K562 (cell line): ENCODE results near the gene ABCC1. TPM values are rescaled to one million over a fixed set of nuclear protein-coding genes. Genes with fewer than 3 reads are reported as not detected.

ENCODE experiments used
- ARID1B ChIP-seq: fragments of 450-650 bp; IDR thresholded peaks from 2 replicates; pipeline ENCODE4 v1.6.1; 2016; ENCODE audit warnings: antibody characterized with exemption, mild to moderate bottlenecking, inconsistent platforms
- ATF7 ChIP-seq: fragments of 450-650 bp; IDR thresholded peaks from 2 replicates; pipeline ENCODE4 v1.7.1; 2014; ENCODE audit warnings: mild to moderate bottlenecking, moderate library complexity
- CC2D1A ChIP-seq: fragments of 450-650 bp; IDR thresholded peaks from 2 replicates; pipeline ENCODE4 v1.6.1; 2017; ENCODE audit warnings: mild to moderate bottlenecking
- CXXC5 ChIP-seq: fragments of 250-450 bp; sonication (Bioruptor Pico); IDR thresholded peaks from 2 replicates; pipeline ENCODE4 v1.8.0; 2022; ENCODE audit warnings: inconsistent platforms, mild to moderate bottlenecking, moderate library complexity
- DACH1 ChIP-seq: fragments of 450-650 bp; IDR thresholded peaks from 2 replicates; pipeline ENCODE4 v1.6.1; 2018; ENCODE audit not compliant: partially characterized antibody
- DIDO1 ChIP-seq: fragments of 450-650 bp; IDR thresholded peaks from 2 replicates; pipeline ENCODE4 v1.6.1; 2016; ENCODE audit warnings: low read depth, missing biosample characterization, missing genetic modification characterization
- ESRRB ChIP-seq: fragments of 250-450 bp; sonication (Bioruptor Pico); IDR thresholded peaks from 2 replicates; pipeline ENCODE4 v1.5.0; 2020; ENCODE audit warnings: mild to moderate bottlenecking, moderate library complexity, borderline replicate concordance
- ETV1 ChIP-seq: fragments of 450-650 bp; conservative IDR thresholded peaks from 2 replicates; pipeline ENCODE4 v1.6.1; 2016; ENCODE audit warnings: missing genetic modification characterization, control low read depth, low read depth, missing compliant biosample characterization
- FOXA1 ChIP-seq: fragments of 450-650 bp; IDR thresholded peaks from 2 replicates; pipeline ENCODE4 v1.6.1; 2016; ENCODE audit warnings: mild to moderate bottlenecking, borderline replicate concordance
- FOXA3 ChIP-seq, 2 experiments: fragments of 450-650 bp in 1 of 2; sonication (generic) in 1 of 2; formaldehyde crosslinking; IDR thresholded peaks in 1 of 2; conservative IDR thresholded peaks in 1 of 2; 2 replicates each; pipeline versions ENCODE4 v1.4.0 to v1.8.0; 2020 to 2022; ENCODE audit warnings: mild to moderate bottlenecking in 2 of 2, missing genetic modification reagents in 1 of 2
- IRF2 ChIP-seq: sonication (generic); formaldehyde crosslinking; IDR thresholded peaks from 2 replicates; pipeline ENCODE4 v1.8.1; 2022; ENCODE audit warnings: mild to moderate bottlenecking, missing genetic modification reagents
- KAT2B ChIP-seq: IDR thresholded peaks from one replicate; pipeline ENCODE4 v1.6.1; 2012; ENCODE audit warnings: low read depth, mild to moderate bottlenecking, control low read depth, inconsistent platforms, low read length, moderate library complexity
- PCBP1 ChIP-seq: fragments of 200-400 bp; formaldehyde crosslinking; IDR thresholded peaks from 2 replicates; pipeline ENCODE4 v1.6.1; 2018; ENCODE audit warnings: mild to moderate bottlenecking, low read depth, low read length; ENCODE audit not compliant: poor library complexity, severe bottlenecking
- POLR2A ChIP-seq: fragments of 450-650 bp; conservative IDR thresholded peaks from 2 replicates; pipeline ENCODE4 v1.6.1; 2016
- POLR2G ChIP-seq: fragments of 200-400 bp; formaldehyde crosslinking; IDR thresholded peaks from 2 replicates; pipeline ENCODE4 v1.6.1; 2017; ENCODE audit warnings: low read depth, mild to moderate bottlenecking, antibody characterized with exemption, low read length, moderate library complexity
- RBBP5 ChIP-seq: fragments of 200-600 bp; sonication (generic); IDR thresholded peaks from 2 replicates; pipeline ENCODE4 v1.6.1; 2012; ENCODE audit warnings: borderline replicate concordance, mild to moderate bottlenecking, low read length, control low read depth, inconsistent platforms; ENCODE audit not compliant: insufficient read depth, poor library complexity, severe bottlenecking
- SAP30 ChIP-seq: fragments of 200-600 bp; sonication (generic); IDR thresholded peaks from 2 replicates; pipeline ENCODE4 v1.6.1; 2012; ENCODE audit warnings: borderline replicate concordance, low read depth, mild to moderate bottlenecking, moderate library complexity, low read length, control low read depth, inconsistent platforms; ENCODE audit not compliant: insufficient read depth, poor library complexity, severe bottlenecking
- SMARCA4 ChIP-seq: fragments of 450-650 bp; IDR thresholded peaks from 2 replicates; pipeline ENCODE4 v1.6.1; 2016
- SOX6 ChIP-seq: fragments of 450-650 bp; IDR thresholded peaks from 2 replicates; pipeline ENCODE4 v1.6.1; 2014; ENCODE audit warnings: mild to moderate bottlenecking
- TCF15 ChIP-seq: fragments of 250-450 bp; sonication (Bioruptor Pico); IDR thresholded peaks from 2 replicates; pipeline ENCODE4 v1.8.0; 2022; ENCODE audit warnings: moderate library complexity, mild to moderate bottlenecking, inconsistent platforms
- TSC22D4 ChIP-seq: fragments of 450-650 bp; IDR thresholded peaks from 2 replicates; pipeline ENCODE4 v1.6.1; 2016; ENCODE audit warnings: missing genetic modification characterization, missing biosample characterization, control low read depth
- ZBTB7A ChIP-seq: IDR thresholded peaks from 2 replicates; pipeline ENCODE4 v1.6.1; 2011; ENCODE audit warnings: low read depth, mild to moderate bottlenecking, low read length, moderate library complexity, borderline replicate concordance; ENCODE audit not compliant: control insufficient read depth
- ZNF644 ChIP-seq: fragments of 200-800 bp; sonication (Bioruptor generic); IDR thresholded peaks from 2 replicates; pipeline ENCODE4 v1.6.1; 2016; ENCODE audit warnings: low read depth, missing genetic modification characterization, missing compliant biosample characterization
- polyA plus RNA-seq, 8 experiments: library from polyadenylated mRNA; depleted of rRNA in 4 of 8; stranded (reverse) in 5 of 8; unstranded in 3 of 8; fragments of >200 nt; fragmentation: Nextera tagmentation in 2 of 8; fragmentation: Illumina TruSeq in 1 of 8; extraction: Ambion mirVana in 2 of 8; extraction: Trizol in 1 of 8; gene quantifications; 2 replicates each; pipeline versions ENCODE4 v1.2.1 to v1.2.3, GENCODE V29; 2011 to 2014; ENCODE audit warnings: inconsistent platforms in 1 of 8, missing spikeins in 1 of 8
- total RNA-seq, 7 experiments: library from RNA; depleted of rRNA in 6 of 7; stranded (reverse); fragments of >200 nt in 6 of 7; fragmentation: Illumina TruSeq in 2 of 7; extraction: Trizol in 2 of 7; gene quantifications; 2 replicates each; pipeline versions ENCODE4 v1.2.1 to v1.2.3, GENCODE V29; 2011 to 2021; ENCODE audit warnings: low replicate concordance in 1 of 7
- TF ChIP-seq, protein P1 (sequence below): sonication (generic); formaldehyde crosslinking; IDR thresholded peaks from 2 replicates; pipeline ENCODE4 v1.8.0; 2022; ENCODE audit warnings: mild to moderate bottlenecking, missing genetic modification reagents
- TF ChIP-seq, protein P2 (sequence below): fragments of 450-650 bp; IDR thresholded peaks from 2 replicates; pipeline ENCODE4 v1.6.1; 2016; ENCODE audit warnings: borderline replicate concordance
- TF ChIP-seq, protein P3 (sequence below): IDR thresholded peaks from 3 replicates; pipeline ENCODE4 v1.6.1; 2011; ENCODE audit warnings: borderline replicate concordance, mild to moderate bottlenecking; ENCODE audit not compliant: insufficient read length, insufficient read depth

Gene ABCC1
- total and polyA plus RNA-seq, 9 of the 15 experiments (the other 6 are each of a cell fraction or from before 2014, with no cell fraction given): 3.9 to 41.6 (median 10.0) TPM

GRCh38 chr16:16022683-16023064 lies 73.3 kb downstream of the ABCC1 start (continued):
- peak; percentile 93 for TF ChIP-seq SOX6
- TF ChIP-seq FOXA1: no peak
- peak; percentile 16; the same call in 1 of the 2 replicates for TF ChIP-seq CXXC5 (CRISPR knock-in tag)
- TF ChIP-seq PCBP1: no peak
- peak; percentile 91 for TF ChIP-seq SMARCA4
- TF ChIP-seq IRF2 (CRISPR knock-in tag): no peak
- no peak for TF ChIP-seq RBBP5
- TF ChIP-seq ZBTB7A: no peak
- no peak for TF ChIP-seq DACH1
- no peak for TF ChIP-seq POLR2G
- TF ChIP-seq, protein P1, sequence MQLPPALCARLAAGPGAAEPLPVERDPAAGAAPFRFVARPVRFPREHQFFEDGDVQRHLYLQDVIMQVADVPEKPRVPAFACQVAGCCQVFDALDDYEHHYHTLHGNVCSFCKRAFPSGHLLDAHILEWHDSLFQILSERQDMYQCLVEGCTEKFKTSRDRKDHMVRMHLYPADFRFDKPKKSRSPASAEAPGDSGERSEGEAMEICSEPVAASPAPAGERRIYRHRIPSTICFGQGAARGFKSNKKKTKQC (CRISPR knock-in tag): no peak
- peak; percentile 95 for TF ChIP-seq ARID1B
- no peak for TF ChIP-seq ESRRB (CRISPR knock-in tag)
- no peak for TF ChIP-seq TSC22D4 (tag)
- no peak for TF ChIP-seq FOXA3 (CRISPR knock-in tag; conservative IDR thresholded peaks at IDR 0.05 in 1 of 2, IDR thresholded peaks at IDR 0.05 in 1 of 2)
- no peak for TF ChIP-seq ETV1 (tag)
- no peak for TF ChIP-seq SAP30
- TF ChIP-seq DIDO1 (tag): no peak
- no peak for TF ChIP-seq KAT2B
- TF ChIP-seq, protein P2, sequence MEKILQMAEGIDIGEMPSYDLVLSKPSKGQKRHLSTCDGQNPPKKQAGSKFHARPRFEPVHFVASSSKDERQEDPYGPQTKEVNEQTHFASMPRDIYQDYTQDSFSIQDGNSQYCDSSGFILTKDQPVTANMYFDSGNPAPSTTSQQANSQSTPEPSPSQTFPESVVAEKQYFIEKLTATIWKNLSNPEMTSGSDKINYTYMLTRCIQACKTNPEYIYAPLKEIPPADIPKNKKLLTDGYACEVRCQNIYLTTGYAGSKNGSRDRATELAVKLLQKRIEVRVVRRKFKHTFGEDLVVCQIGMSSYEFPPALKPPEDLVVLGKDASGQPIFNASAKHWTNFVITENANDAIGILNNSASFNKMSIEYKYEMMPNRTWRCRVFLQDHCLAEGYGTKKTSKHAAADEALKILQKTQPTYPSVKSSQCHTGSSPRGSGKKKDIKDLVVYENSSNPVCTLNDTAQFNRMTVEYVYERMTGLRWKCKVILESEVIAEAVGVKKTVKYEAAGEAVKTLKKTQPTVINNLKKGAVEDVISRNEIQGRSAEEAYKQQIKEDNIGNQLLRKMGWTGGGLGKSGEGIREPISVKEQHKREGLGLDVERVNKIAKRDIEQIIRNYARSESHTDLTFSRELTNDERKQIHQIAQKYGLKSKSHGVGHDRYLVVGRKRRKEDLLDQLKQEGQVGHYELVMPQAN: no peak
- TF ChIP-seq, protein P3, sequence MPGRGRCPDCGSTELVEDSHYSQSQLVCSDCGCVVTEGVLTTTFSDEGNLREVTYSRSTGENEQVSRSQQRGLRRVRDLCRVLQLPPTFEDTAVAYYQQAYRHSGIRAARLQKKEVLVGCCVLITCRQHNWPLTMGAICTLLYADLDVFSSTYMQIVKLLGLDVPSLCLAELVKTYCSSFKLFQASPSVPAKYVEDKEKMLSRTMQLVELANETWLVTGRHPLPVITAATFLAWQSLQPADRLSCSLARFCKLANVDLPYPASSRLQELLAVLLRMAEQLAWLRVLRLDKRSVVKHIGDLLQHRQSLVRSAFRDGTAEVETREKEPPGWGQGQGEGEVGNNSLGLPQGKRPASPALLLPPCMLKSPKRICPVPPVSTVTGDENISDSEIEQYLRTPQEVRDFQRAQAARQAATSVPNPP: no peak
- 0 out of 2 replicates have a peak, but pooled peaks have one; percentile 16 for TF ChIP-seq ZNF644 (tag)
- no peak; the same call in 1 of the 2 replicates for TF ChIP-seq TCF15 (CRISPR knock-in tag)
- TF ChIP-seq POLR2A: no peak
- TF ChIP-seq CC2D1A: peak; percentile 60; the same call in 1 of the 2 replicates
- peak; percentile 29 for TF ChIP-seq ATF7
